ENCODE measurements around the gene UBE2J2. TPM values are rescaled to one million over a fixed set of nuclear protein-coding genes. Genes with fewer than 3 reads are reported as not detected.

UBE2J2 gene
- polyA plus RNA-seq, 2 of the 4 experiments (the other 2 are of a cell fraction), result 21.2 to 36.2 TPM

GRCh38 chr1:1240348-1240732 is 33.3 kb downstream of the UBE2J2 start:
- Histone ChIP-seq H3K4me2 (no peak overlapping the region), H3K9me3 (no peaks in the 10 kb centered on the region), H3K4me3 (no peak overlapping the region), H3K4me1 (peaks cover 33% of the 10 kb centered on the region), H3K27ac (no peak overlapping the region)
- ATAC-seq (no peak), FAIRE-seq (no peak), DNase-seq (ENCODE audit: low read depth in 1 of 2, low spot score in 1 of 2) (no peak)
- CTCF ChIA-PET, result interaction anchor here (9.4 kb wide), 1 partner anchor 118 kb away, joined by 46 read pairs; no protein-coding TSS in a partner anchor
- POLR2A ChIA-PET, result no interaction called here
- TF ChIP-seq ZSCAN20 (CRISPR knock-in tag; IDR thresholded peaks at IDR 0.05) (no peak), JUN (IDR thresholded peaks at IDR 0.05) (no peak), MAX (IDR thresholded peaks at IDR 0.05) (no peak), TFCP2L1 (CRISPR knock-in tag; IDR thresholded peaks at IDR 0.05) (no peak), RARB (CRISPR knock-in tag; IDR thresholded peaks at IDR 0.05) (no peak)
- 50% methylated on average over 2 of the region's 11 CpGs for WGBS (ENCODE audit: missing lambda C conversion rate)

GRCh38 chr1:1239614-1240347 is 33.9 kb downstream of the UBE2J2 start:
- TF ChIP-seq RAD21 (conservative IDR thresholded peaks at IDR 0.05 in 1 of 2, IDR thresholded peaks at IDR 0.05 in 1 of 2) (no peak), SMC3 (IDR thresholded peaks at IDR 0.05) (no peak), JUNB (IDR thresholded peaks at IDR 0.05) (no peak), RNF2 (IDR thresholded peaks at IDR 0.05; ENCODE audit: borderline replicate concordance, low read depth) (no peak), HOXB5 (CRISPR knock-in tag; IDR thresholded peaks at IDR 0.05) (no peak), EHMT2 (IDR thresholded peaks at IDR 0.05; ENCODE audit: low read depth) (no peak), NPAS2 (CRISPR knock-in tag; IDR thresholded peaks at IDR 0.05; ENCODE audit: borderline replicate concordance) (no peak), HOXA7 (CRISPR knock-in tag; IDR thresholded peaks at IDR 0.05) (no peak), TP53 (CRISPR knock-in tag; IDR thresholded peaks at IDR 0.05) (no peak), KDM5A (IDR thresholded peaks at IDR 0.05) (no peak), SREBF2 (IDR thresholded peaks at IDR 0.05) (no peak), CEBPB (IDR thresholded peaks at IDR 0.05) (no peak), HOXB13 (CRISPR knock-in tag; IDR thresholded peaks at IDR 0.05; ENCODE audit: low read depth) (no peak), CHD2 (IDR thresholded peaks at IDR 0.05; ENCODE audit: low read length, partially characterized antibody) (no peak), CTCF (IDR thresholded peaks at IDR 0.05) (no peak), FOSL2 (IDR thresholded peaks at IDR 0.05) (no peak), FOSL2 (CRISPR knock-in tag; IDR thresholded peaks at IDR 0.05) (no peak), BCL3 (IDR thresholded peaks at IDR 0.05) (no peak), RARB (CRISPR knock-in tag; IDR thresholded peaks at IDR 0.05) (no peak), NFE2L2 (conservative IDR thresholded peaks at IDR 0.05; ENCODE audit: low read length) (no peak)
- DNase-seq (ENCODE audit: low read depth in 1 of 2, low spot score in 1 of 2) (no peak), ATAC-seq (peak; percentile 6 to 10; a peak in 3 of 6 replicates), FAIRE-seq (no peak)
- Histone ChIP-seq H3K9me3 (no peaks in the 10 kb centered on the region), H3K4me3 (no peak overlapping the region), H3K4me2 (no peak overlapping the region), H3K4me1 (peaks cover 31% of the 10 kb centered on the region), H3K27ac (0 out of 6 replicates have a peak overlapping the region, but pooled peaks of 1 of the 2 experiments have one; percentile 2)
- WGBS (ENCODE audit: missing lambda C conversion rate), result 51% methylated on average over 5 of the region's 30 CpGs
- CTCF ChIA-PET, result interaction anchor here (0.6 to 9.4 kb wide), 4 partner anchors 118 to 301 kb away, joined by 3 to 46 read pairs (median 3); no protein-coding TSS in a partner anchor
- POLR2A ChIA-PET, result no interaction called here
